Measurements from ENCODE around the gene SART3. TPM values are rescaled to one million over a fixed set of nuclear protein-coding genes. Genes with fewer than 3 reads are reported as not detected.
"Not testable (repeated sequence)": the region's sequence is repeated elsewhere in the genome, so short reads cannot be mapped to it uniquely, and the experiment has no call there.

SART3 gene
- total and polyA plus RNA-seq, 8 donors, result 35.1 to 81.7 (median 64.3) TPM

- Histone ChIP-seq H3K36me3 (peaks cover 0 to 34% of the 10 kb centered on the region in 2 donors), H3K4me3 (peak overlapping the region; percentile 71 to 98), H3K27me3 (no peaks in the 10 kb centered on the region), H3K4me1 (peaks cover 23 to 73% of the 10 kb centered on the region in 2 donors), H3K9me3 (no peaks in the 10 kb centered on the region), H3K27ac (peak overlapping the region; percentile 88 to 92)
- no peak for DNase-seq
- TF ChIP-seq CTCF (IDR thresholded peaks at IDR 0.05), result no peak
- intact Hi-C loops (cut with DNase I), result no loop called here
- no peak for ATAC-seq
These were observed 927 bp upstream of the SART3 start for GRCh38 chr12:108561852-108562347.

GRCh38 chr12:108560321-108560721 lies 652 bp downstream of the SART3 start:
- peak overlapping the region; percentile 88 to 92 for H3K27ac ChIP-seq
- DNase-seq (no peak), ATAC-seq (no peak)
- H3K27me3 ChIP-seq, result no peaks in the 10 kb centered on the region
- no peak for TF ChIP-seq CTCF (IDR thresholded peaks at IDR 0.05)
- peaks cover 0 to 27% of the 10 kb centered on the region in 2 donors for H3K36me3 ChIP-seq
- intact Hi-C loops (cut with DNase I), result no loop called here
- no peaks in the 10 kb centered on the region for H3K9me3 ChIP-seq
- peak overlapping the region; percentile 71 to 98 for H3K4me3 ChIP-seq
- H3K4me1 ChIP-seq, result peaks cover 18 to 72% of the 10 kb centered on the region in 2 donors

GRCh38 chr12:108559748-108560147 lies 1.2 kb downstream of the SART3 start:
- peak overlapping the region; percentile 71 to 98 for H3K4me3 ChIP-seq
- intact Hi-C loops (cut with DNase I), result no loop called here
- ATAC-seq (no peak), DNase-seq (no peak)
- H3K36me3 ChIP-seq, result peaks cover 0 to 21% of the 10 kb centered on the region in 2 donors
- no peak overlapping the region for H3K27ac ChIP-seq
- no peak for TF ChIP-seq CTCF (IDR thresholded peaks at IDR 0.05)
- H3K27me3 ChIP-seq, result no peaks in the 10 kb centered on the region
- H3K4me1 ChIP-seq, result peaks cover 18 to 72% of the 10 kb centered on the region in 2 donors
- H3K9me3 ChIP-seq, result no peaks in the 10 kb centered on the region

GRCh38 chr12:108559007-108559655 lies 1.8 kb downstream of the SART3 start:
- intact Hi-C loops (cut with DNase I), result no loop called here
- Histone ChIP-seq H3K9me3 (no peaks in the 10 kb centered on the region), H3K4me3 (peak overlapping the region in 1 of 2 donors; percentile 98), H3K4me1 (peaks cover 18 to 70% of the 10 kb centered on the region in 2 donors), H3K27ac (no peak overlapping the region), H3K36me3 (peaks cover 0 to 15% of the 10 kb centered on the region in 2 donors), H3K27me3 (no peaks in the 10 kb centered on the region)
- DNase-seq (no peak), ATAC-seq (no peak)
- TF ChIP-seq CTCF (IDR thresholded peaks at IDR 0.05), result no peak

- H3K4me3 ChIP-seq; H3K27ac ChIP-seq; ATAC-seq; DNase-seq; H3K27me3 ChIP-seq; intact Hi-C loops (cut with DNase I); H3K9me3 ChIP-seq: not testable (repeated sequence)
- peaks cover 14 to 77% of the 10 kb centered on the region in 2 donors for H3K4me1 ChIP-seq
- peaks cover 0 to 13% of the 10 kb centered on the region in 2 donors for H3K36me3 ChIP-seq
These were observed 5.6 kb downstream of the SART3 start for GRCh38 chr12:108555383-108555782.
